Activated CD4-positive, alpha-beta T cell treated with anti-CD3 and anti-CD28 coated beads, Interleukin-2, amount 50 U/mL, for 48 hours (primary cell): ENCODE measurements around the gene CDK6.

ENCODE experiments used
- DNase-seq, 2 experiments: peaks; one replicate each; pipeline ENCODE4 v3.0.0-alpha.2; 2020

Gene CDK6

GRCh38 chr7:92843781-92844180 is 7.4 kb upstream of the CDK6 start:
- DNase-seq: no peak

- no peak for DNase-seq
Measured at GRCh38 chr7:92843034-92843760, 6.8 kb upstream of the CDK6 start.

- DNase-seq: no peak
Measured at GRCh38 chr7:92841192-92841591, 4.8 kb upstream of the CDK6 start.

DNA sequence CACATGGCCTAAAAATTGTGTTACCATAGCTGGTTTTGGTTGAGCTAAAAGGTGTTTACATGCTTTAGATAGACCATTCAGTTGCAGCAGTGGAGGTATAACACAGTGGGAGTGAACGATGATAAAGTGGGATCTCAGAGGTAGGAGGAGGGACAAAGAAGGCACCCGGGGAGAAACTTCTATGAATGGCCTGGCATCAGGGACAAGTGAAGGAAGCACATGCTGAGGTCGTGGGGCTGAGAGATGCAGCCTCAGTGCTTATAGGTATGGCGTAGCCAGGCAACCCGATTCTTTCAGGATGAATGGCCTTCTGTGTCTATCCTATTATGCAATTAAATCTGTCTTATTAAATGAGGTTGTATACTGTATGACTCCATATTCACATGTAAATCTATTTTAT is 3.9 kb upstream of the CDK6 start:
- no peak for DNase-seq

- no peak for DNase-seq
Measured at GRCh38 chr7:92839901-92840300, 3.5 kb upstream of the CDK6 start.

DNA sequence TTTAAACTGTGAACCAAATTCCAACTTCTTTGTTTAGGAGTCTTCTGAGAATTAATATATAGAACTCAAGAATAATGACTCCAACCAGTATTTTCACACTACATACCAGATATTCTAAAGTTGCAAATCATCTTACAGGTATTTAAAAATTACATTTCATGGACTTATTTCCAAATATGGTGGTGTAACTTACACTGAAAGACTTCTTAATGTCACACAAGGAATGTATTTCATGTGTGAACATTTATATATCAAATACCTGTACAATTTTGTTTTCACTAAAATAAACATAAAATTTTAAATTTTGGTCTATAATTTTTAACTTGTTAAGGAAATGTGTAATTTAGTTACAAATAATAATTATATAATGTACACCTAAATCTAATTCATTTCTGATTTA is 2.6 kb upstream of the CDK6 start:
- DNase-seq: no peak

DNA sequence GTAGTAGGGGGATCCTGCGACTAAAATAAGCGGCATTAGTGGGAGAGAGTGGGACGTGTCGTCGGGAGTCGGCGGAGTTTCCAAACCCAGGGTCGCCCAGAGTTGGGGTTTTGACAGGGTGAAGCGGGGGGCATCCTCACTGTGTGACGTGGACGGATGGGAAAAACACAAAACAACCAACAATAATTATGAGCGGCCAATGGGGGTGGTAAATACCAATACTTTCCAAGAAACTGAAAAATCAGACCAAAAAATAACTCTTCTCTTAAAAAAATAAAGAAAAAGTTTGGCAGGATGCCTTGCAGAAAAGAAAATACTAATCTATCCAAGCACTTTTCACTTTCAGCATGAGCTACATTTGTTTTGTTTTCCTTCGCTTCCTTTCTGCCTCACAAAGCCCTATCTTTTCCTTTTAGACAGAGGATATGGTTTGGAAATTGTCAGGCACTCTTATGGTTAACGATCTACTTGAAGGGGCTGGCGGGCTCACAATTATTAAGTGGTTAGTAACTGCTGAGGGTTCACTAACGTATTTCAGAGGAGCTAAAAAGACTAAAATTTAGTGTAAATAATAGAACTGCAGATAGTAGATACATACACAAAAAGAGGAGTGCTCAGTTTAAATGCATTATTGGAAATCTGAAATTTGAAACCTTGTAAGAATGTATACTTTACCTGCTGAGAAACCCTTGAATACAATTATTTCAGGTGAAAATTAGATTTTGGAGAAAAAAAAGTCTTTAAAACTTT is 802 bp upstream of the CDK6 start:
- DNase-seq: peak; percentile 35 to 40

DNA sequence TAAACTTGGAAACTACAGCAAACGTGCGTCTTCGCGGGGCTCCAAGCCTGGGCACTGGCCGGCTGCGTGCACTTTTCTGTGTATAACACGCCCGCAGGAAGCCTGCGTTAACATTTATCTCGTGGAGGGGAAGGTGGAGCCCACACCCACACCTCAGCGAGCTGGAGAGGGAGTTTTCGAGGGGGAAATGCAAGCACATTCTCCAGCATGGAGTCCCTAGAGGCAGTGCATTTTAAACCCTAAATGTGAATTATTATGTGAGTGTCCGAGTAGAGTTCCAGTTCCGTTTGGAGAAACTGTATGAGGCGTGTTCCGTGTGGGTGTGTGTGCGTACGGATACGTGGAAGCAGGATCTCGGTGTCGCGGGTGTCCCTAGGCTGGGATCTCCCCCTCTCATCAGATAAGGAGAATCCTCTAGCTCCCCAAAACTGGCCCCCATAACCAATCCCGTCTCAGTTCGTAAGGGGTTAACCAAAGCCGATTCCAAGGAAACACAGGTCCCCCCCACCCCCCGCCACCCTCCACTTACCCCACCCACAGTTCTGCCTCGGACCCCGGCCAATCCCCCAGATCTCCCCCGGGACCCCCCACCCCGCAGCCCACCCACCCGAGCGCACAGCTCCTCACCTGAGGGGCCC is 403 bp downstream of the CDK6 start:
- peak; percentile 47 to 65 for DNase-seq

GRCh38 chr7:92835261-92835850 is 1.0 kb downstream of the CDK6 start:
- peak; percentile 54 to 55 for DNase-seq

DNA sequence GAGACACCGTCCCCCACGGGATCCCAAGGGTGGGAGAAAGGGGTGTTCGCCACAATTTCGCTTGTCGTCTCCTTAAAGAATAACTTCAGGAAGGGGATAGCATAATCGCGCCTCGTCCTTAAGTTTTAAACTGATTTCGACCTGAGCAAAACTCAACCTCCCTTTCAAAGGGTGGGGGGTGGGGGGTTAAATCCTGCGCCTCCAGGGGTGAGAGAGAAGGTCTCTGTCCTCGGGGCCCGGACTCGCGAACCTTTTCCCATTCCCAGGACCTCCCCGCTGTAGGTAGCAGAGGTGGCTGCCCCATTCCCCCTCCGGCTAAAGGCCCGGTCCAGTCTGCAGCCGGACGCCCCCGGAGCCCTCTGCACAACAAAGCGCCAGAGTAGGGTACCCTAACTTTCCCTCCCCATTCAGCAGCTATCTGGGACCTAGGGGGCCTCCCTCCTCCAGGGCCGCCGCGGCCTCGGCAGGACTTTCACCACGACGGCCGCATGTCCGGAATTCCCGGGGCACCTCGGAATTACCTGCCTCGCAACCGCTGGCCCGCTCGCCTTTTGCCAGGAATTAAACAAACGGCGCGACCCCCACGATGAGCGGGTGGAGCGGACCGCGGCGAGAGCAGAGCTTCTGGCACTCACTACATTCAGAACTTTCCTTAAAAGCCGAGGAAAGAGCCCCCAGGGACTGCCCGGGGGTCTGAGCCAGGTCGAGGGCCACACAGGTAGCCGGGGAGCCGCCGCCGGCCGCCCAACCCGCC is 1.7 kb downstream of the CDK6 start:
- DNase-seq: peak; percentile 29 to 55

DNA sequence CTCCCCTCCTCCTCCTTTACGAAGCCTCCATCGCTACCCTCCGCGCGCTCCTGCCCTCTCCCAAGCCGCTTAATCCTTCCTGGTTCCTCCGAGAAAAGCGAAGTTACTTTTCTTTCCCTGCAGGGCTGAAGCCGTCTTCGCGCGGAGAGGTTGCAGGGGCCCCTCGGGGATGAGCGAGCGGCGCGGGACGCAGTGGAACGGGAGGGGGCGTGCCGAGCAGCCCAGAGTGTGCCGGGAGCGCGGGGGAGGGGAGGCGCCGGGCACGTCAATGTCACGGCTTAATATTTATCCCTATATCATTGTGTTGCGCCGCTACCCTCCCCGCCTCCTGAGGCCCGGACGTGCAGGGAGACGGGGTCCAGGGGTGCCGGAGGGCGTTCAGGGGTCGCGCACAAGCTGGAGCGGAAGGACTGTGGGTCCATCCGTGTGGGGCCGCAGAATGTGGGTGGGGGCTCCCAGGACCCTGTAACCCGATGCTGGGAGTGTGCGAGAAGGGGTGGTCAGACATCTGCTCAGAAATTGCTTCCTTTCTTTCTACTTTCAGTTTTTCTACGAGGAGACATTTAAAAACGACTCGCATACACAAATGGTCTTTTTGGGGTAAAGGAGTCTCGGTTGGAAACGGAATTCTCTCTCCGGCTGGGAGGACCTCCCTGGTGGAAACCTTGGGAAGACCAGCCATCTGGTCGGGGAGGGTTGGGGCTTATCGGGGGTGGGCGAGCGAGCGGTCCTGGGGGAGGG is 2.4 kb downstream of the CDK6 start:
- peak; percentile 85 to 88 for DNase-seq

DNA sequence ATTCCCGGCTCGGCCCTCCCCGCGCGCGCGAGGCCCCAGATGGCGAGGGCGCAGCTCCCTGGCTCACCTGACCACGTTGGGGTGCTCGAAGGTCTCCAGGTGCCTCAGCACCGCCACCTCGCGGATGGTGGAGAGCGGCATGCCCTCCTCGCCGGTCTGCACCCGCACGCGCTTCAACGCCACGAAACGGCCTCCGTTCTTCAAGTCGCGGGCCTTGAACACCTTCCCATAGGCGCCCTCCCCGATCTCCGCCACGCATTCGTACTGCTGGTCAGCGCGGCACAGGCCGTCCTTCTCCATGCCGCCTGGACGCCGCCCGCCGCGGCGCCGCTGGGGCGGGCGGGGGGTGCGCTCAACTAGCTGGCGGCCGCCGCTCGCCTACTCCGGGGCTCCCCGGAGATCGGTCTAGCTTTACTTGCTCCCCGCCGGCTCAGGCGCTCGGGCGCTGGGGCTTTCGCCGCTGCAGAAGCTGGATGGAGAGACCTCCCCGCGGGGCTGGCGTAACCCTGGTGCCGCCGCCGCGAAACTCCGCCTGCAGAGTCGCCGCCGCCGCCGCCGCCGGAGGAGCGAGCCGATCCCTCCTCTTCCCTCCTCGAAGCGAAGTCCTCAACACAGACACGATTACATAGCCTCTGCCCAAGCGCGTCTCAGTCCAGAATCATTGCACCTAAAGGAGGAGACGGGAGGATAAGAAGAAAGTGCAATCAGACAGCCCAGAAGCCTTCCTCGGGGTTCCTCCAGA is 3.2 kb downstream of the CDK6 start:
- peak; percentile 90 for DNase-seq

- DNase-seq: no peak
Measured at GRCh38 chr7:92832534-92833023, 3.8 kb downstream of the CDK6 start.

DNA sequence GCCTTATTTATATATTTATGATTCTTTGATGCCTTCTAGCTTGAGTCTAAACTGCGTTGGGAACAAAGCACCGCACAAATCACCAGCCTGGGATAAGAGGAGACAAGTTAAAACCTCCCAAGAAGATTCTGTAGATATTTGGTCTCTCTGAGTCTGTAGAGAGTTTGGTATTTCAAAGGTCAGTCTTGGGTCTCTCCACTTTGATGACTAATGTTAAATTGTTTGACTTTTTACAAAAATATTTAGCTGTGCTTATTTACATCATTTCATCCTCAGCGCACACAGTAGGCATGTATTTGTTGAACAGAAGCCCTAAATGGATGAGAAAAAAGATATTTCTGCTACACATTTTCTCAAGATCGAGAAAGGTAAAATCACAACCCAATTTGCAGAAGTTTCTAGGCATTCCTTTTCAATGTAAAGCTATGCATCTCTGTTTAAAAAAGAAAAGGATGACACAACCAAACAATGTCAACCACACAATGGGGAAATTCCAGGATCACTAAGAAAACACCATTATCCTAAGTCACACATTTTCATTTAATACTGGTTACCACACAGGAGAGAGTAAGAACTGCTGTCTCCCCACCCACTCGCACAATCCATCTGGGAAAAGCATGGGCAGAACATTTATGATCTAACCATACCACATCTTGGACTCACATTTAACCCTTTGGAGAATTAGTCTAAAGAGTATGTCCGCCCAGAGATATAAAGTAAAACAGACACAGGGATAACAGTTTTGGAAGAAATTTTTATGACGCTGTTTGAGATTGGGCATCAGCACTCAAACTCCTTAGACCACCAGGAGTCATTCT is 4.4 kb downstream of the CDK6 start:
- peak in 1 of 2 experiments; percentile 39 for DNase-seq

GRCh38 chr7:92830532-92831110 is 5.8 kb downstream of the CDK6 start:
- no peak for DNase-seq

- DNase-seq: no peak
Measured at GRCh38 chr7:92830027-92830426, 6.3 kb downstream of the CDK6 start.

DNA sequence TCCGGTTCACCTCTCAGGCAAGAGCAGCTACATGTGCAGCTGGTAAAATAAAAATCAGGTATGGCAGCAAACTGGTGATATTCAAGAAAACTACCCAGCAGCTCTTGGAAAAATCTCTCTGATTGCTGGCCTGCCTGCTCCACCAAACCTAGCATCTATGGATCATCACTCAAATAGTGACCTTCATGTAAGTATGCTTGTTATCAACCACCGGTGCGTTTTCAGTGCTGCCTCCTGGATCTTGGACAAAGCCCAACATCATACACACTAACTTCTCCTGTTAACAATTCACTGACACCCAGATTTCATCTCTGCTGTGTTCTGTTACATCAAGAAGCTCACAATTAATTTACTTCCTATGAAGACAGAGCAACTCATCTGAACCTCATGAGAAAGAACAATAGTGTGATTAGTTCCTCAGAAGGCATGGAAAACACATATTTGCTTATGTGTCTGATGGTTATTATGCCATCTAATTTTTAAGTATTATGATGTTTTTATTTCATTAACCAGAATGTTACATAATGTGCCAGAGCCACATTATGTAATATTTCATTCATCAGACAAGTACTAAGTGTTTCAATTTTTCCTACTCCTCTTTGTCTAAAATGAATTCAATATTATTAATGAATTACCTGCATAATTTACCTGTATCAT is 8.8 kb downstream of the CDK6 start:
- no peak for DNase-seq

- no peak for DNase-seq
Measured at GRCh38 chr7:92826258-92826938, 10.0 kb downstream of the CDK6 start.
